GM10266 (cell line): ENCODE results near the gene RRAGD.
A peak's percentile ranks its signal among the peaks of the same experiment; 100 is the strongest.

Experiments used
- DNase-seq: peaks from one replicate; pipeline ENCODE4 v3.0.0; 2012; ENCODE audit errors: extremely low spot score
- CTCF ChIP-seq: IDR thresholded peaks from 2 replicates; pipeline ENCODE4 v1.5.1; 2012; ENCODE audit warnings: mild to moderate bottlenecking, low read depth; ENCODE audit not compliant: control insufficient read depth, insufficient read depth; ENCODE audit errors: missing control alignments

Gene RRAGD

GRCh38 chr6:89412071-89413005, at the start of gene RRAGD:
Gene RRAGD, minus strand, starts transcription at chr6:89412273. Its CDS starts 280 bp downstream, at chr6:89411993.
- DNase-seq: peak; percentile 87
- TF ChIP-seq CTCF: no peak

GRCh38 chr6:89460713-89461112, 48.6 kb upstream of the RRAGD start:
- no peak for DNase-seq
- no peak for TF ChIP-seq CTCF

GRCh38 chr6:89459501-89459900, 47.4 kb upstream of the RRAGD start:
- DNase-seq: no peak
- TF ChIP-seq CTCF: no peak

- no peak for TF ChIP-seq CTCF
- DNase-seq: no peak
Measured at GRCh38 chr6:89458704-89459103, 46.6 kb upstream of the RRAGD start.

- TF ChIP-seq CTCF: no peak
Measured at GRCh38 chr6:89454300-89454699, 42.2 kb upstream of the RRAGD start.

GRCh38 chr6:89452281-89452680, 40.2 kb upstream of the RRAGD start:
- TF ChIP-seq CTCF: no peak
- no peak for DNase-seq

More at GRCh38 chr6:89454300-89454699, 42.2 kb upstream of the RRAGD start:
- DNase-seq: no peak

GRCh38 chr6:89449193-89449592, 37.1 kb upstream of the RRAGD start:
- TF ChIP-seq CTCF: no peak
- DNase-seq: no peak
